ENCODE data around the gene ZNF274.
A peak's percentile ranks its signal among the peaks of the same experiment; 100 is the strongest.
"Not testable (repeated sequence)": the region's sequence is repeated elsewhere in the genome, so short reads cannot be mapped to it uniquely, and the experiment has no call there.

Gene ZNF274

GRCh38 chr19:58182989-58183816 is at the start of gene ZNF274:
Gene ZNF274 (plus strand): TSS chr19:58183061. CDS start chr19:58183966, 905 bp downstream.
- no peak for FAIRE-seq

DNA sequence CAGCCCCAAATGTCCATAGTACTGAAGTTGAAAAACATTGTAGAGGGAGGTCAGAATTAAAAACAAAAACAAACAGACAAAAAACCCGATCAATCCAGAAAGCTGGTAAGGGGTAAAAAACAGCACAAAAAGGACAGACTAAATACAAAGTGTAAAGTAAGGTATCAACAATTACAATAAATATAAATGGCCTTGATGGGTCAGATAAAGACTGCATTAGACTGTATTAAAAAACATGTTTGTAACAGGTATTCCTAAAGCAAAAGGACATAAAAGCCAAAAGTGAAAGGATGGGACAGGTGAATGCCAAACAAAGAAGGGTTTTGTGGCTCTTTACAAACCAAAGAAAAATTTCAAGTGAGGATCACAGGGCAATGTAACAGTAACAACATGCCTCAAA is 48.6 kb upstream of the ZNF274 start:
- no peak for FAIRE-seq
- DNase-seq (ENCODE audit: low spot score): no peak

More at GRCh38 chr19:58182989-58183816, at the start of gene ZNF274:
- DNase-seq (ENCODE audit: low spot score): peak; percentile 54

DNA sequence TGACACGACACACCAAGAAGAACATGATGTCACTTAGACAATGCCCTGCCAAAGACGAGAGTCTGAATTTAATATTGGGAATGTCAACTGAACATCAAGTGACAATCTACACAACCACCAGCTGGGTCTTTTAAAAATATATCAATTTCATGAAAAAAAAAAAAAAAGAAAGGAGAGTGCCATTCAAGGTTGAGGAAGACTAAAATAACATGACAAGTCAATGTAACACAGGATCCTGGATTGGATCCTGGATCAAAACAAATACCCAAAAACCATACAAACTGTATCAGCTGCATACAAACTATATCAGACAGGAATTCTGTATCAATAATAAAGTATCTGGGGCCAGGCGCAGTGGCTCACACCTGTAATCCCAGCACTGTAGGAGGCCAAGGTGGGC is 37.0 kb upstream of the ZNF274 start:
- FAIRE-seq: no peak

DNA sequence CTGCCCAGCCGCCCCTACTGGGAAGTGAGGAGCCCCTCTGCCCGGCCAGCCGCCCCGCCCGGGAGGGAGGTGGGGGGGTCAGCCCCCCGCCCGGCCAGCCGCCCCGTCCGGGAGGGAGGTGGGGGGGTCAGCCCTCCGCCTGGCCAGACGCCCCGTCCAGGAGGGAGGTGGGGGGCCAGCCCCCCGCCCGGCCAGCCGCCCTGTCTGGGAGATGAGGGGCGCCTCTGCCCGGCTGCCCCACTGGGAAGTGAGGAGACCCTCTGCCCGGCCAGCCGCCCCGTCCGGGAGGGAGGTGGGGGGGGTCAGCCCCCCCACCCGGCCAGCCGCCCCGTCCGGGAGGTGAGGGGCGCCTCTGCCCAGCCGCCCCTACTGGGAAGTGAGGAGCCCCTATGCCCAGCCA is 35.4 kb upstream of the ZNF274 start:
- not testable (repeated sequence) for DNase-seq (ENCODE audit: low spot score); FAIRE-seq

More for the DNA sequence above, 37.0 kb upstream of the ZNF274 start:
- DNase-seq (ENCODE audit: low spot score): no peak

- FAIRE-seq: peak; percentile 62
These were observed 32.4 kb upstream of the ZNF274 start, which contains the start of gene ZNF329 for GRCh38 chr19:58150328-58150921. Gene ZNF329 (minus strand): TSS chr19:58150789. CDS start chr19:58129503, 21,286 bp downstream.

DNA sequence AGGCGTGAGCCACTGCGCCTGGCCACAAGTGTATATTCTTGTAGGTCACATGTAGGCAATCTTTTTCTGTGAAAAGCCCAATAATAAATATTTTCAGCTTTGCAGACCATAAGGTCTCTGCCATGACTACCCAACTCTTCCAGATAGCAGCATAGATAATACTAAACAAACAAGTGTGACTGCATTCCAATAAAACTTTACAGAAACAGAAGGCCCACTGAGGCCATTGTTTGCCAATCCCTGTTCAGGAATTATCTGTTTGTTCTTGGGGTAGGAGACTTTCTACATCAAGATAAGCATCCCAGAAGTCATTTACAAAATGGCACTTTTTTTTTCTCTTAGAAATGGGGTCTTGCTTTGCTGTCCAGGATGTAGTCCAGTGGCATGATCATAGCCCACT is 29.5 kb upstream of the ZNF274 start:
- no peak for FAIRE-seq
- DNase-seq (ENCODE audit: low spot score): no peak

More at GRCh38 chr19:58150328-58150921, 32.4 kb upstream of the ZNF274 start, which contains the start of gene ZNF329:
- DNase-seq (ENCODE audit: low spot score): peak; percentile 65

- DNase-seq (ENCODE audit: low spot score) (no peak), FAIRE-seq (no peak)
These were observed 28.6 kb upstream of the ZNF274 start for GRCh38 chr19:58154287-58154678.

GRCh38 chr19:58154679-58155648 is 27.9 kb upstream of the ZNF274 start:
- FAIRE-seq (no peak), DNase-seq (ENCODE audit: low spot score) (peak; percentile 76)

DNA sequence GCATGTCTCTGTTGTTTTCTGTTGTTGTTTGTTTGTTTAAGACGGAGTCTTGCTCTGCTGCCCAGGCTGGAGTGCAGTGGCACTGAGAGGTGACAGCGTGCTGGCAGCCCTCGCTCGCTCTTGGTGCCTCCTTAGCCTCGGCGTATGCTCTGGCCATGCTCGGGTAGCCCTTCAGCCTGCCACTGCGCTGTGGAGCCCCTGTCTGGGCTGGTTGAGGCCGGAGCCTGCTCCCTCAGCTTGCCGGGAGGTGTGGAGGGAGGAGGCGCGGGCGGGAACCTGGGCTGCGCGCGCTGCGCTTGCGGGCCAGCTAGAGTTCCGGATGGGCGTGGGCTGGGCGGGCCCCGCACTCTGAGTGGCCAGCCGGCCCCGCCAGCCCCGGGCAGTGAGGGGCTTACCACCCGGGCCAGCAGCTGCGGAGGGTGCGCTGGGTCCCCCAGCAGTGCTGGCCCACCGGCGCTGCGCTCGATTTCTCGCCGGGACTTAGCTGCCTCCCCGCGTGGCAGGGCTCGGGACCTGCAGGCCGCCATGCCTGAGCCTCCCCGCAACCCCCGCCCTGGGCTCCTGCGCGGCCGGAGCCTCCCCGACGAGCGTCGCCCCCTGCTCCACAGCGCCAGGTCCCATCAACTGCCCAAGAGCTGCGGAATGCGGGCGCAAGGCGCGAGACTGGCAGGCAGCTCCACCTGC is 25.7 kb upstream of the ZNF274 start:
- FAIRE-seq (no peak), DNase-seq (ENCODE audit: low spot score) (no peak)

- no peak for FAIRE-seq
- DNase-seq (ENCODE audit: low spot score): no peak
These were observed 16.6 kb upstream of the ZNF274 start for GRCh38 chr19:58166268-58166667.

DNA sequence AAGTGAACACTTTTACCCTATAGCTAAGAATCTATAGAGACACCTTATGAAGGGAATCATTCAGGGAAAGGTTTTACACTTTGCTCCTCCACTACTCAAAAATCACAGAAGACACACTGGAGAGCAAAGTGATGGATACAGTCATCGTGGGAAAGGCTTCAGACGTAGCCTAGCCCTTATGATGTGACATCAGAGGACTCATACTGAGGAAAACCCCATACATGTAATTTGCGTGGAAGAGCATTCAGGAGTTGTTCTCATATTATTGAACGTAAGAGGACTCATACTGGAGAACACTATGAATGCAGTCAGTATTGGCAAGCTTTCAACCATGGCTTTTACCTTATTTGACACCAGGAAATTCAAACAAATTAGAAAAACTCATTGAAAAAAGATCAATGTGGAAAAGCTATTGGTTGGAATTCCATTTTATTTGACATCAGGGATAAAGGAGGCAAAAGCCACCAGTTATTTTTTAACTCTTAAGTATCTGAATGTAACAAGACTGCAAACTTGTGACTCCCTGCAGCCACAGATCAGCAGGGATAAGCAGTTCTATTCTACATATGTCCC is 16.1 kb upstream of the ZNF274 start:
- FAIRE-seq: no peak
- no peak for DNase-seq (ENCODE audit: low spot score)

- DNase-seq (ENCODE audit: low spot score) (peak; percentile 20), FAIRE-seq (no peak)
These were observed 12.0 kb upstream of the ZNF274 start for GRCh38 chr19:58170860-58171259.

- DNase-seq (ENCODE audit: low spot score) (peak; percentile 17), FAIRE-seq (no peak)
These were observed 822 bp upstream of the ZNF274 start for GRCh38 chr19:58181902-58182576.

- no peak for FAIRE-seq
- DNase-seq (ENCODE audit: low spot score): no peak
These were observed 278 bp upstream of the ZNF274 start for GRCh38 chr19:58182577-58182988.

DNA sequence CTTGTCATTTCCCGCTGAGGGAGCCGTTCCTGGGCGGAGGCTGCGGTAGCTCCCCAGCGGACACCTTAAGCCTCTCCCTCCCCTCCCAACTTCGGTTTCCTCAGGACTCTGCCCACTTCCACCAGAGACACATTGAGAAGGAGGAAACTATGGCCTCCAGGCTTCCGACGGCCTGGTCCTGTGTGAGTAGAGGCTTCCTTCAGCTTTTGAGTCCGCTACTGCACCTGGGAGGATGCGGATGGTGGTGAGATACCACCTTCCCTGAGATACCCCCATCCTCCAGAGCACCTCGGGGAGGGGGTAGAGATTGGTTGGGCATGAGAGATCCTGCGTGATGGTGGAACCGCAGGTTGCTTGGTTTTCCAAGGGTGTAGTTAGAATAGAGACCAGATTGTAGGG is 955 bp downstream of the ZNF274 start:
- FAIRE-seq: no peak
- DNase-seq (ENCODE audit: low spot score): no peak

- DNase-seq (ENCODE audit: low spot score) (no peak), FAIRE-seq (no peak)
These were observed 14.2 kb downstream of the ZNF274 start for GRCh38 chr19:58196901-58197616.

- no peak for DNase-seq (ENCODE audit: low spot score)
- FAIRE-seq: no peak
These were observed 21.1 kb downstream of the ZNF274 start for GRCh38 chr19:58203814-58204475.

GRCh38 chr19:58204566-58204965 is 21.7 kb downstream of the ZNF274 start:
- no peak for DNase-seq (ENCODE audit: low spot score)
- no peak for FAIRE-seq

DNA sequence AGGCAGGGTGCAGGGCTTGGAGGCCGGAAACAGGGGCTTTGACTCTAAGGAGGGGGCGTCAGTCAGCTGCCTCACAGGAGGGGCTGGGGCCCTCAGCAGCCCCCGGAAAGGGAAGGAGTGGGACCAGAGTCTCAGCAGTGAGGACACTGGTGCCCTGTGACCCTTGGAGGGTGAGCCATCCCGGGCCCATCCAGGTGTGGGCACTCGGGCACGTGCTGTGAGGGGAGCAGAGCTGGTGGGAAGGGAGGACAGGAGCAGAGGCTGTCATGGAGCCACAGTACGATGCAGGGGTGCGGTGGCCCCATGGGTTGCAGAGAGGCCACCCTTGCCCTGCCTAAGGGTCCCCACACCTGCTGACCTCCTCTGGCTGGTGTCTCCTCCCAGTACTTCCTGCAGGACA is 26.7 kb downstream of the ZNF274 start:
- no peak for DNase-seq (ENCODE audit: low spot score)
- FAIRE-seq: no peak

Measured in RCC 7860 (cell line).